22Rv1 (cell line): ENCODE data around the gene CDK14.

Experiments
- CTCF ChIP-seq: fragments of 450-650 bp; IDR thresholded peaks from 2 replicates; pipeline ENCODE4 v1.5.1; 2017; ENCODE audit warnings: mild to moderate bottlenecking
- ZFX ChIP-seq: fragments of 450-650 bp; IDR thresholded peaks from 2 replicates; pipeline ENCODE4 v1.6.1; 2017; ENCODE audit warnings: antibody characterized with exemption, borderline replicate concordance

GRCh38 chr7:90988516-90988915 lies 392.4 kb downstream of the CDK14 start:
- TF ChIP-seq CTCF (no peak), ZFX (no peak)
